GM19468 (cell line): ENCODE measurements around the gene ADAMTSL1.

Experiments
- ATAC-seq: cut with Tn5 transposase; IDR thresholded peaks from one replicate; pipeline ENCODE4 v1.9.1; 2021; ENCODE audit warnings: mild to moderate bottlenecking, moderate library complexity, moderate number of reproducible peaks; ENCODE audit not compliant: unreplicated experiment; ENCODE audit errors: extremely low read depth

ADAMTSL1 gene

DNA sequence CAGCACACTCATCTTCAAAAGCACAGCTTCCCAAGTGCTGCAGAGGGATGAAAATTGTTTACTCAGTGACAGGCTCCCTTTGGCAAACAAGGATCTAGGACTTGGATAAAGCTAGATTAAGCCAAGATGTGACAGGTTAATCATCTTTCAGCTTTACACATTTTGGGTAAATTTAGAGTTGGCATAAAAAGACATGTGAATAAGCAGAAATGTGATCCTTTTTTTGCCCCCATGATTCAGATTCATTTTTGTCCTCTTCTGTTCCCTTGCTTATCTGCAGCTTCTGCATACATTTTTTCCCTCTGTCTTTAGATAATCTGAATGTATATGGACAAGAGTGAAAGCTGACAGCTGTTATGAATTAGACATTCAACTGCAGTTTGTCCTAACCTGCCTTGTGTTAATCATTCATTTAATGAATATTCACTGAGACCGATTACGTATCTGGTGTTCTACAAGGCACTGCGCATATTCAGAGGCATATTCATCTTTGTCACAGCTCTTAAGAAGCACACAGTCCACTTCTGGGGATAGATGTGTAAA is 19.6 kb downstream of the ADAMTSL1 start:
- no peak for ATAC-seq

DNA sequence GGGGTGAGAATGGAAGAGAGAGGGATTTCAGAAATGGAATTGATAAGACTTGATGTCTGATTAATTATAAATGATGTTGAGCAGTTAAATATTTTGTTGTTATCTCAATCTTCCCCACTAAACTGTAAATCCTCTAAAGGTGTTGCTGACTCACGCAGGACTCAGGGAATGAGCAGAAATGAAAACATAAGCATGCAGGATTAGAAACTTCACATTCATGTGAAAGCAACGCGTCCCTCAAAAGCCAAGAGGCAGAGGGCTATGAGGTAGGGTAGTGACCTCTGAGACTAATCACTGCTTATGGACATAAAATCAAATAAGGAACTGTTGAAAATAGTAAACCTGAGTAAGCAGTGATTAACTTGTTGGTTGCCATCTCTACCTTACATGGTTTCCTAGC is 21.1 kb downstream of the ADAMTSL1 start:
- no peak for ATAC-seq

DNA sequence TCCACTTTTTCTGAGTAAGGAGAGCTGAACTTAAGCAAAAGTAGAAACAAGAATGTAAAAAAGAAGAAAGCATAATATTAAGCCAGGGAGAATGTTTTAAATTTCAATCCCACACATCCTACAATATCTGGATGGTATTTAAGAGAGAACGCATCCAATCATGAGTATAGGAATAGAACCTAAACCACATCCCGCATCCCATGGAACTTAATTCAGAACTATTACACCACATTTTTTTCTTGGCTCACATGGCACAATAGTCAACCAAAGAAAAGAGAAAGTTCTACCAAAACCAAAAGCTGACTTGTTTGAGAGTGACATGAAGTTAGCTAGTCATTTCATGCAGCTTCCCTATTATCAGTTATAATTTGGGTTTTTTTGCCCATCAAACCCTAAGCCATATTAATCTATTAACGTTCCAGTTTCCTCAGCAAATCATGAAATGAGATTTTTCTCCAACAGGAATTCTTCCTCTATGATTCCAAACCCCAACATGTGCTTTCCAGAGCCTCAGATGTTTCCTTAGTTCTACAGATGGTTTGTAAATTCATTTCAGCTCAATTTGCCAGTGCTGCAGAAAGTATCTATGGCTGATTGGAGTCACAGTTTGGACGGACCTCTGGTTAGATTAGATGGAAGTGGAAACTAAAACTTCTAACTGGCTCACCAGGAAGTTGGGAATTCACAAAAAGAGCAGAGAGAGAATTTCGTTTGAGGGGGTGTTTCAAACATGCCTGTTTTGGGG is 22.5 kb downstream of the ADAMTSL1 start:
- ATAC-seq = no peak

DNA sequence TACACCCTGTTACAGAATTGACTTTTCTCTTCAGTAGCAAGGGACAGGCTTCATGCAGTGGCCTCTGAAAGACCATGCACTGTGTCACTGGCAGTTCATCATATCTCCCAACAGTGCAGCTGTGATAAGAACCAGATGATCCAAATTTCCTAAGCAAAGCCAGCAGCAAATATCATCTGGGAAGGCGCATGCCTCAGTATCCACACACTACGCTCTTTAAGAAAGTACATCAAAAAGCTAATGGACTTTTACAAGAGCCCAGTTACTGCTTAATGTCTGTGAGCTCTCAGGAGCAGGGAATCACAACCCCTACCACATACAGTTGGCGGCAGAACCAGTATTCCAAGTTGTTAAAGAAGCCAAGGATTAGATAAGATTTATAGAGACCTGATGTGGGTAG is 25.1 kb downstream of the ADAMTSL1 start:
- ATAC-seq = no peak

DNA sequence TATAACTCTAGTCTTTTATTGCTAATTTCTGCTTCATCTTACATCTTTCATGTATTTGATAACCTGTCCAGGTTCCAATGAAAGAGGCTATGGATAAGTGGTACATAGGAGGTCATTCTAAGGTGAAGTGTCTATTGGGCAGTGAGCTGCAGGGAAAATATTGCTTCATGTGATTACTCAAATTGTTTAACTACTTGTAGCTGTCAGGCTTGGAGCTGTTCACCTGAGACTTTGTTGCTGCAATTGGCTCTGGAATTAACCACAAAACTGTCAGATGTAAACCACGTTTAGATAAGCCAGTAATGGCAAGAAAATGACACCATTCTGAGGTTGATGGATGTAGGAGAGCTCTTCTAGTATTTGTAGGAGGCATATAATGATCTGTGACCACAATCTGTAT is 26.0 kb downstream of the ADAMTSL1 start:
- no peak for ATAC-seq

DNA sequence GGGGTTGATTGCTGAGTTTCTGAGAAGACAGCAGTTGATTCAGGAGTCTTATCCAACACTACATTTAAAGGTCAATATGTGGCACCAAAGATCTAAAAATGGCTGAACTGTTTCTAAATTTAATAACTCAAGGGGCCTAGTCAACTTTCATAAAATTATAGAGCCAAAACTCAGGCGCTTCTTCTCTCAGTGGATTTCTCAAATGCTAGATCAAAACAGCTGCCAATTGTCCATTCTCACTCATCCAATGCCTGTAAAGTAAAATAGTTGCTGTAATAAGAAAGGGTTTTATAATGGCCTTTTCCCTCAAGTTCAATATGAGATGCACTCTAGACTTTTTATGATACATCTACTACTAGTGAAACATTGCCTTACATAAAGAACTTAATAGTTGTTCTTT is 26.5 kb downstream of the ADAMTSL1 start:
- ATAC-seq = no peak

DNA sequence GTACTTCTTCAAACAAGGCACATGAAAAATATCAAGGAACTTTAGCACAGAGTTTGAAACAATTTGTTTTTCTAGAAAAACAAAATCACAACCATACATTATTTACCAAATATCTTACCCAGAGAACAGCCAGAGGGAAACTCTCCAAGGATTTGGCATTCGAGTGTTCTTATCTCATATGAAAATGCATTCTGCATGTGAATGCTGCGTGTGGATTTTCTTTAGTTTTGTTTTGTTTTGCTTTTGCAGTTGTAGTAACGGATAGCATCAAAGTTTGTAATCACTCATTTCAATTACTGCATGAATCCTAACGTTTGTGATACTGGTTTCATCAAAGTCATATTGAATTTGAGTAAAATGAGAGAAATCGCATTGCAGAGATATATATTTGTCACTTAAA is 28.0 kb downstream of the ADAMTSL1 start:
- no peak for ATAC-seq

DNA sequence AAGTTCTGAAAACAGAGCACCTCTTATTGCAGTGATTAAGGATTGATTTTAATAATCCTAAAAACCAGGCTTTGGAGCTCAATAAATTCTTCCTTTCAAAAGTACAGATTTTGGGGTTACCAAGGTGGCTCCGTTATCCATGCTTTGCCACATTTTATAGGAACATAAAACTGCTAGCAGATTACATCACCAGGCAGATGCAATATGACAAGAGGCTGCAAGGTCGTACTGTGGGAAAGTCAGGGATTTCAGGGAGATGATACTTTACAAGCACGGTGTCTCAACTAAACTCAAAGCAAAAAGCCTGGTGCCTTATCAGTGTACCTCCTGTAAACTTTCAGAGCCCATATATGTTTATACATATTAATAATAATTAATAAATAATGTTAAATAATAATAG is 28.6 kb downstream of the ADAMTSL1 start:
- ATAC-seq = no peak

DNA sequence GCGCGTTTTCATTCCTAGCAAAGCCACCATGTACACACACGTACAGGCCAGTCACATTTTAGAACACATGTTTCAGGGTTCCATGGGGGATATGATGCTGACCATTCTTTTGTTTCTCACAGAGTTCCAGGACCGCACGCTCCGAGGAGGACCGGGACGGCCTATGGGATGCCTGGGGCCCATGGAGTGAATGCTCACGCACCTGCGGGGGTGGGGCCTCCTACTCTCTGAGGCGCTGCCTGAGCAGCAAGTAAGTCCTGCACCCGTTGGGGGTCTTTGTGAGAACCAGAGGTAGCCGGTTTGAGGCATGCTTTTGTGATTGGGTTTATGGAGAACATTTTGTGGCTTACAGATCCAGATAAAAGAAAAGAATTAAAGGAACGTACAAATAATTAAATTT is 30.8 kb downstream of the ADAMTSL1 start:
- ATAC-seq = no peak

DNA sequence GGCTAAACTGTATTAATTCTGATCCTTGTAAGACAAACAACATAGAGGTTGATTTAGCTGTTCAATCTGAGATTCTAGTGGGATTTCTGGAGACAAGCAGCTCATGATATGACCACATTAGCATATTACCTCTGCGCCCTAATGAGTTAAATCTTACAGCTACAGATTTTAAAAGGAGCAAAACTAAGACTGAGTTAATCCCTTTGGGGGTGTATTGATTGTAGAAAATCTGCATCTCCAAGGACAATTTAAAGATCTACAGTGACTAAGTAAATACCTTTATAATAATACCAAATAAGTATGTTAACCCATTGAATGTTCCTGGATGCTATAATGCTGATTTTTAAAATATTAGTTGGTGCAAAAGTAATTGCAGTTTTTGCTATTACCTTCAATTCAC is 33.2 kb downstream of the ADAMTSL1 start:
- ATAC-seq = no peak

DNA sequence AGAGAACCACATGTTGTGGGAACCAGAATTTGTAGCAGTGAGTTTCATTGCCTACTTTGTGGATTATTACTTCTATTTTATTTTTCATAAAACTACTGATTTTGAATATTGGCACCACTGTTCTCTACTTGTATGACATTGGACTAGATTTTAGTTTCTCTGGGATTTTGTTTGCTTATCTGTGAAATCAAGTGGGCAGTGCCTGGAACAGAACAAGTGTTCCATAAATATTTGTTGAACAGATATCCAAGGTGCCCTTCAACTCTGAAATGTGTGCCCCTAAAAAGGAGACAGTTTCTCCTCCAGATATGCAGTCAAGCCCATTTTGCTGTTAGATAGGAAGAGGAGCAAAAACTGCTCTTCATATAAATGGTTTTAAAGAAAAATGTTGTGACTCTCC is 42.6 kb downstream of the ADAMTSL1 start:
- ATAC-seq = no peak

DNA sequence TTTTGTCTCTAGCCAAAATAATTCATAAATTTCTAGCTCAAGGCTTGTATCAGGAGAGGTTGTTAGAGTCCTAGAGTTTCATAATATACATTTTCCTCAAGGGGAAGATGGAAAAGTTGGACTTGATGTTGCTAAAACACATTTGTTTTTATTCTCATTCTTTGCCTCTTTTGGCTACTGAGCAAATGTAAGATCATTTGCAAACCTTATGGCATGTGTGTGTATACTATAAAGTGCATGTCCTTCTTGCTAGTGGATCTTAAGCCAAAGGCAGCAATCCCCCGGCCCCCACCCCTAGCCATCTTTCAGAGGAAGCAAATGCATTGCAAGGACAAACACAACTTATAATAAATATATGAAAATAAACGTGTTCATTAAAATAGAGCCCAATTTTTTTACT is 43.0 kb downstream of the ADAMTSL1 start:
- no peak for ATAC-seq

DNA sequence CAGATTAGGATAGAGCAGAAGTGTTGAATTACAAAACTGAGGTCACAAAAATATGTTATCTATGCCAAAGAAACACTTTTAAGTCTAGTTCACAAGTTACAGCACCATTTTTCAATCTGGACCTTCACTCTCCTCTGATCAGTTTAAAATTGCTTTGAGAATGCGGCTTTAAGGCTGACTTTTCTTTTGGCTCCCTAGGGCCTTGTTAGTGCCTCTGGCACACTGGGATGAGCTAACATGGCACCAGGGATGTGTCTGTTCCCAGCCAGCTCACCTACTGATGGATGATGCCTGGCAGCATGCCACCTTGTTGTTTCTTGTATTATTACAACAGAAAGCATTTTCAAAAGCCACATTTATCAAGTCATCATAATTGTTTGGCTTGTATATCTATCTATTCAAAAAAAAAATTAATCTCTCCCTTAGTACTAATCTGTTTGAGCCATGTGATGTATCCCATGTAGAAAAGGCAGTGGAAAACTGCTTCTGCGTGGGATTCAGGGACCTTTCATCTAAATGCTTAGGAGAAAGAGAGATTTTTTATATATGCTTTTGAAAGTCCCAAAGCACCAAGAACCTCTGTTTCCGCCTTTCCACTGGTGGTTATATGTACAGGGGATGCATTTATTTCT is 46.6 kb downstream of the ADAMTSL1 start:
- ATAC-seq = no peak

DNA sequence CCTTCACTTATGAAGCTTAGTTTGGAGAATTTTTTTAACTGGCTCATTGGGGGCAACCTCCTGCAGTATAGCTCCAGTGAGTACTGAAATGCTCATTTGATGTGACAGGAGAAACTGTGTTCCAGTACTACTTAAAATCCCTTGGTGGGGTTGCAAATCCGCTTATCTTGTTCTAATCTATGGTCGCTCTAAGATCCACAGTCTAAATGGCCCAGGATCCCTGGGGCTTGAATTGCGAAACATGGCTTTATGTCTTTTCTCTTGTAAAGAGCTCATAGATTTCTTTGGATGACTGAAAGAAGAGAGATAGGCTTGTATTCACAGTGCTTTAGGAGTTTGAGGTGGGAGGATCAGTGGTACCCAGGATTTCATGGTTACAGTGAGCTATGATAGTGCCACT is 52.7 kb downstream of the ADAMTSL1 start:
- ATAC-seq = no peak

DNA sequence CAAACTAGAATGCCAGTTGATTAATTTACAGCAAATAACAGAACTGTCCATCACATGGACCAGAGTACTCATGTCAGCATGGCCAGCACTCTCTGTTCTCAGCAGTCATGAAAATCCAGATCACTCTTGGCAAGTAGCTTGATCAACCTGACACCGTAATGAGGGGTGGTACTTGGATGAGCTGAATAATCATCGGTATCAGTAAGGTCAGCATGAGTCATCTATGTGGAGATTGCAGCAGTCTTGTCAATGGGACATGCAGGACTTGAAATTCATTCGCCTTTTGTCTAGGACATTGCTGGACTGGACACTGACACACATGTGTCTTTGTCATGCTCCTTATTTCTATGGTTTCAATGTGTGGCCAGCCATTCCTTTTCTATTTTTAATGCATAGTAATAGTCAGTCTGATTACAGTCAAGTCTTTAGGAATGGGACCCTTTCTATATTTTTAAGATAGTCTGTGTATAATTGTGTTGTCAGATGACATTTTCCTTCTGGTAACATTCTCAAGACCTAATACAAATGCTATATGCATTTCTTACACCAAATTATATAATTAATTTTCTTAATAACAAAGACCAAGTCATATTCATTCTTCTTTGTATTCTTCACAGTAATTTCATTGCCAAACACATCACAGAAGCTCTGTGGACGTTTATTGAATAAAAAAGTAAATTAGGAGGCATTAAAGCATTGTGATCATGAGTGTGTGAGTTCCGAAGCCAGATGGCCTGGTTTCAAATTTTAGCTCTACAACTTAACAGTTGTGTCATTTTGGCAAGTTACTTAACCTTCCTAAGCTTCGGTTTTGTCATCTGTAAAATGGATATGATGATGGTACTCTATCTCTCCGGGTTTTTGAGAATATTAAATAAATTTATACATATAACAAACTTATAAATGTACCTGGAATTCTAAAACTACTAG is 57.4 kb downstream of the ADAMTSL1 start:
- no peak for ATAC-seq

DNA sequence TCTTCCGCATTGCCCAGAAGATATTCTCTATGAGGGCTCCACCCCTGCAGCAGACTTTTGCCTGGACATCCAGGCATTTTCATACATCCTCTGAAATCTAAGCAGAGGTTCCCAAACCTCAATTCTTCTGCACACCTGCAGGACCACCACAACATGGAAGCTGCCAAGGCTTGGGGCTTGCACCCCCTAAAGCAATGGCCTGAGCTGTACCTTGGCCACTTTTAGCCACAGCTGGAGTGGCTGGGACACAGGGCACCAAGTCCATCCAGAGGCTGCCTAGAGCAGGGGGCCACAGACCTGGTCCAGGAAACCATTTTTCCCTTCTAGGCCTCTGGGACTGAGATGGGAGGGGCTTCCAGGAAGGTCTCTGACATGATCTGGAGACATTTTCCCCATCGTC is 60.7 kb downstream of the ADAMTSL1 start:
- ATAC-seq = no peak

DNA sequence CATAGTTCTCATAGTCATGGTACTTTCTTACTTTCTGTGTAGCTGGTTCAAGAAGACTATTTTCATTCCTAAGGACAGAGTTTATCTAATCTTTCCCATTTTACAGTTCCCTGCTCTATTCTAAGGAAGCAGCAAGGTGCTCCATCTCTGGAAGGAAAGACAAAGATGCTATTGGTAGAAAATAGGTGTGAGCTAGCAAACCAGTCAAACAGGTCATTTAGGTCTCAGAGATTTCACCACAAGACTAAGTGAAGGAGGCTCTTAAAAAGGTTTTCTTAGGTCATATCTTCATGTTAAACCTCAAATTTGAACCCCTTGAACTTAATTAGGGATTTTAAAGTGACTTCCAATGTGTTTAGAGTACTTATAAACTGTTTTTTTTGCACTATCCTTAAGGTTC is 62.6 kb downstream of the ADAMTSL1 start:
- no peak for ATAC-seq

DNA sequence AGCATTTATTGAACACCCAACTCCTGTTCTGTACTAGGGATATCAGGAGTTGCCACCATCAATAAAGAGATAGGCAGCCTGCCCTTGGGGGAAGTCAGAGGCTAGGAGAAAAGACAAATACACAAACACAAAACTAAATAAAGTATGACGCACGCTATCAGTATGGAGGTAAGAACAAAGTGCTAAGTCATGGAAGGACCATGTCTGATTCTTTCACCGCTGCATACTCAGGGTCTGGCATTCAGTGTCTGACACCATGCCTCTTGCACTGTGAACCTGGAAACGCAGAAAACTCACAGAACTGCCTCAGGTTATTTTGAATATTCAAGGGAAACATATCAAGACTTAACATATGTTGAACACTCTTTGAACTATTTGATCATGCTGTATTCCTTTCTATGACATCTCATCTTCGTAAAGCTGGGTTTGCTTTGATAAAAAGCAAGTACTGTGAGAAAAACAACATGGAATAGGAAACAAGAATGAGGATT is 65.3 kb downstream of the ADAMTSL1 start:
- no peak for ATAC-seq

DNA sequence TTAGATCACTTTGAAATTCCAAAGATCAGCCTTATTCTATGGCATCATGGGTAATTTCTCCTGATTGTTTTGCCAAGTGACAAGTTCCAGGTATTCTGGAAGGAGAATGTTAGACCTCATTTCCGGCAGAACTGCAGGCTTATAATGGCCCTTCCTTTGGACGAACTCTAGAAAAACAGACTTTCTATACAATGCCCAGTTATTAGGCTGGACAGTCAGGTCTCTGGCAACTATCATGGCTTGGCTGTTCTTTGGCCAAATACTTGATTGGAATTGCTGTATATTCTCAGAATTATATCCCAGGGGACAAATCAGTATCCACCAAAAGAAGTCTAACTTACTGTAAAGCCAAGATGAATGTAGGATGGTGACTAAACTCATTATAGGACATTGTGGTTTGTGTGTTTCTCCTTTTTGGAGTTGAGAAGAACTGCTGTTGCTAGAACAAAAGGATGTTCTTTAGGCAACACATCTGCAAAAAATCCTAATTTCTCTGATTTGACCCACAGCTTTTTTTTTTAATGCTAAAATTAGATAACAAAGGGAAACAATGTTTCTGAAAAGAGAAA is 69.0 kb downstream of the ADAMTSL1 start:
- ATAC-seq = no peak
